Fibroblast of pulmonary artery (primary cell): Measurements from ENCODE around the gene OPHN1.
A peak's percentile ranks its signal among the peaks of the same experiment; 100 is the strongest.

Experiments
- DNase-seq: peaks from one replicate; pipeline ENCODE4 v3.0.0-alpha.2; 2010; ENCODE audit warnings: low read depth
- H3K4me3 ChIP-seq: replicated peaks from 2 replicates; pipeline ENCODE4 v1.5.1; 2011; ENCODE audit warnings: low read depth, mild to moderate bottlenecking, control low read depth, low read length, moderate library complexity
- TF ChIP-seq, protein P1 (sequence below): IDR thresholded peaks from 2 replicates; pipeline ENCODE4 v1.5.1; 2011; ENCODE audit warnings: mild to moderate bottlenecking, control low read depth, low read length, inconsistent platforms; ENCODE audit errors: missing control alignments

The OPHN1 gene

DNA sequence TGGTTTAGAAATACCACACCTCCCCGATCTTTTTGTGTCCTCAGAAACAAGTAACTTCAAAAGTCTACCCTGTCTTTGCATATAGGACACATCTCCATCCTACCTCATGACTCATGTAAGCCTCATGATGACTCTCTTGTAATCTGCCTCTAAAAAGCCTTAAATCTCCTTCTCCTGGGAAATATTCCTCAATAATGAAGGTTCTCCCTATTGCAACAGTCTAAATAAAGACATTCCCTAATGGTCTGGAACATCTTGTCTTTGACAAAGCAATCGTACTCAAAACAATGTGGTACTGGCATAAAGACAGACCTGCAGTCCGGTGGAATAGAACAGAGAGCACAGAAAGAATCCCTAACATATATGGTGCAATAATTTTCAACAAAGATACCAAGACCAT lies 257.7 kb downstream of the OPHN1 start:
- peak; percentile 58 for DNase-seq

DNA sequence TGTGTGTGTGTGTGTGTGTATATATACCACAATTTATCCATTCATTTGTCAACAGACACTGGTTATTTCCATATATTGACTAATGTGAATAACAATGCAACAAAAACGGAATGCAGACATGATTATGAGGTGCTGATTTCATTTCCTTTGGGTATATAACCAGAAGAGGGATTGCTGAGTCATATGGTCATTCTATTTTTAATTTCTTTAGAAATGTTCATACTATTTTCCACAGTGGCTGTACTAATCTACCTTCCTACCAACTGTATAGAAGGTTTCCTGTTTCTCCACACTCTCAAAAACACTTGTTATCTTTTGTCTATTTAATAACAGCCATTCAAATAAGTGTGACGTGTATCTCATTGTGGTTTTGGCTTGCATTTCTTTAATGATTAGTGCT lies 269.9 kb downstream of the OPHN1 start:
- DNase-seq = peak; percentile 63
- TF ChIP-seq, protein P1, sequence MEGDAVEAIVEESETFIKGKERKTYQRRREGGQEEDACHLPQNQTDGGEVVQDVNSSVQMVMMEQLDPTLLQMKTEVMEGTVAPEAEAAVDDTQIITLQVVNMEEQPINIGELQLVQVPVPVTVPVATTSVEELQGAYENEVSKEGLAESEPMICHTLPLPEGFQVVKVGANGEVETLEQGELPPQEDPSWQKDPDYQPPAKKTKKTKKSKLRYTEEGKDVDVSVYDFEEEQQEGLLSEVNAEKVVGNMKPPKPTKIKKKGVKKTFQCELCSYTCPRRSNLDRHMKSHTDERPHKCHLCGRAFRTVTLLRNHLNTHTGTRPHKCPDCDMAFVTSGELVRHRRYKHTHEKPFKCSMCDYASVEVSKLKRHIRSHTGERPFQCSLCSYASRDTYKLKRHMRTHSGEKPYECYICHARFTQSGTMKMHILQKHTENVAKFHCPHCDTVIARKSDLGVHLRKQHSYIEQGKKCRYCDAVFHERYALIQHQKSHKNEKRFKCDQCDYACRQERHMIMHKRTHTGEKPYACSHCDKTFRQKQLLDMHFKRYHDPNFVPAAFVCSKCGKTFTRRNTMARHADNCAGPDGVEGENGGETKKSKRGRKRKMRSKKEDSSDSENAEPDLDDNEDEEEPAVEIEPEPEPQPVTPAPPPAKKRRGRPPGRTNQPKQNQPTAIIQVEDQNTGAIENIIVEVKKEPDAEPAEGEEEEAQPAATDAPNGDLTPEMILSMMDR = no peak

More for the DNA sequence above, 257.7 kb downstream of the OPHN1 start:
- TF ChIP-seq, protein P1 = no peak
- no peak overlapping the region for H3K4me3 ChIP-seq

DNA sequence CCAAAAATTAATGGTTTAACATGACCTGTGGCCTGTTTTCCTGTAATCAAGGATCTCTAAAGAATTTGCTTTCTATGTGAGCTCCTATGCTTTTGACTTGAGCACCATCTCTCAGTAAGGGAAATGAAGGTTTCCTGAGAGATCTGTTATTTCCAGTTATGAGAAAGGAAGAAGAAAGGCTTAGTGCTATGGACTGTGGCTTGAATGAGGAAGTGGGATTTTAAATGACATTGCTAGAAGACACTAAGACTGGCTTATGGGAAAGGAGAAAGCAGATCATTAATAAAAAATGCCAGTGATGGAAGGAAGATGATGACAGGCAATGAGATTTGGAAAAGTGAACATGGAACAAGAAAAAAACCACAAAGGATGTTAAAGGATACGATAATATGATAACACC lies 285.4 kb downstream of the OPHN1 start:
- no peak overlapping the region for H3K4me3 ChIP-seq
- TF ChIP-seq, protein P1 = no peak
- DNase-seq = no peak

More for the DNA sequence above, 269.9 kb downstream of the OPHN1 start:
- no peak overlapping the region for H3K4me3 ChIP-seq

DNA sequence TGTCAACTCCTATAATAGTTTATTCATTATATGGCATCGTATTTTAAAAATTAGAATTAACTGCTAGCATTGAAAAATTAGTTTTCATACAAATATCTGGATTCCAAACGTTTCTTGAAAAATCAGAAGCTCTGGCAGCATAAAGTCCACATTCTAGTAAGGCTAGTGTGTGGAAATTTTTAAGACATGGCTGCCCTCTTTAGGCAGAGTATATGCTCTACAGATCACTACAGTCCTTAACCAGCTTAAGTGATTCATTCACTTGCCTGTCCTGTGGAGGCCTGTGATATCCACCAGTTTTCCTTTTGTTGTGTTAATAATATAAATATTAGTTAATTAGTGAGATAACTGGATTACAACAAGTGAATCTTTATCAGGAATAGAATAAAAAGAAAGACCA lies 287.2 kb downstream of the OPHN1 start:
- TF ChIP-seq, protein P1 = peak; percentile 47
- no peak overlapping the region for H3K4me3 ChIP-seq
- DNase-seq = peak; percentile 67

DNA sequence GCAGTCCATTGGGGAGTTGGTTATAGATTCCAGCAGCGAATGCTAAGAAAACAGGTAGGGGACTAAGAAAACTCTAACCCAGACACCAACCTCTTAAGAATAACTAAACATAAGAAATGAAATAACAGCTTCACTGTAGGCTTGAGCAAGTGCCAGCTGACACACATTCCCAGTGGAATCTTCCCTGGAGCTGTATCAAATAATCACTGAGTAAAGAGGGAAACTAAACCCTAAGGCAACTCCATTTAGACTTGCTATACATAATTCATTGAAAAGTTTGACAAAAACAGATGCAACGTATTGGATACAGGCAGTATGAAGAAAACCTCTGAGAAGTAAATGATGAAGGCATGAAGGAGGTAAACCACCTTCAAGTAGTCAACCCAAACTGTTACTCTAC lies 293.5 kb downstream of the OPHN1 start:
- DNase-seq = no peak
- TF ChIP-seq, protein P1 = no peak
- H3K4me3 ChIP-seq = no peak overlapping the region

DNA sequence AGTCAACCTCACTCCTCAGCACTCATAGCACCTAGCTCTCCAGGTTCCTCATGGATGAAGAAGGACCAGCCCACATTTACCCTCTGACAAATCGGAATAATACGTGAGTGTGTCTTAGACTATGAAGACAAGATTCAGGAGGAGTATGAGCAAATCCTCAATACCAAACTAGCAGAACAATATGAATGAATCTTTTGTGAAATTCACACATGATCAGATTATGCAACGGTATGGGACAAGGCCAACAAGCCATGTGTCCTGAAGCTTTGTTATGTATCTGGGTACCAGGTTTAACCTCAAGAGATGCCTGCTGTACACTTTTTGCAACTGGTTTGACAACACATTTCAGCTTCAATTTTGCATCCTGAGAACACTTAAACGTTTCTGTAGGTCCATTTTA lies 300.1 kb downstream of the OPHN1 start:
- no peak overlapping the region for H3K4me3 ChIP-seq

DNA sequence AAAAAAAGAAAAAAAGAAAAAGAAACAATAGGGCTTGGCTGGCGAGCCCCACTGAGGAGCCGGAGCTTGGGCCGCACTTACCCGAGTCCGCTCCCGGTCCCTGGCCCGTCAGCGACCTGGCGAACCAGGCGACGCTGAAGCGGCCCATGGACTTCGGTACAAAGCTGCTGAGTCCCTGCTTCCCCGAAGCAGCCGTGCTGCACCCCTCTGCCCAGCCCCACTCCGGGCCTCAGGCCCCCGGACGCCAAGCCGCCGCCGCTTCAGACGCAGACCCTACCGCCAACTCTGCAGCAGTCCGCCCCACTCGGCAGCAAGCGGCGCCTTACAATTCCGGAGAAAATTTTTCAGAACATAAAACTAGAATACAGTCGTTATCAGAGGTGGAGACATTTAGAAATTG lies 300.5 kb downstream of the OPHN1 start:
- DNase-seq = no peak
- no peak overlapping the region for H3K4me3 ChIP-seq
- TF ChIP-seq, protein P1 = no peak

More for the DNA sequence above, 300.1 kb downstream of the OPHN1 start:
- TF ChIP-seq, protein P1 = no peak
- DNase-seq = no peak
